ENCODE measurements around the gene KRT2. TPM values are rescaled to one million over a fixed set of nuclear protein-coding genes. Genes with fewer than 3 reads are reported as not detected.

Gene KRT2
- total RNA-seq, 1 experiment from 2014 or later: not detected

GRCh38 chr12:52687497-52688385 is 35.7 kb upstream of the KRT2 start:
- no peak for DNase-seq (ENCODE audit: low read depth, low spot score)
- in situ Hi-C loops (cut with HindIII; ENCODE audit: low pct_unique_long_range_greater_than_20kb, low sequenced_read_pairs): no loop called here

DNA sequence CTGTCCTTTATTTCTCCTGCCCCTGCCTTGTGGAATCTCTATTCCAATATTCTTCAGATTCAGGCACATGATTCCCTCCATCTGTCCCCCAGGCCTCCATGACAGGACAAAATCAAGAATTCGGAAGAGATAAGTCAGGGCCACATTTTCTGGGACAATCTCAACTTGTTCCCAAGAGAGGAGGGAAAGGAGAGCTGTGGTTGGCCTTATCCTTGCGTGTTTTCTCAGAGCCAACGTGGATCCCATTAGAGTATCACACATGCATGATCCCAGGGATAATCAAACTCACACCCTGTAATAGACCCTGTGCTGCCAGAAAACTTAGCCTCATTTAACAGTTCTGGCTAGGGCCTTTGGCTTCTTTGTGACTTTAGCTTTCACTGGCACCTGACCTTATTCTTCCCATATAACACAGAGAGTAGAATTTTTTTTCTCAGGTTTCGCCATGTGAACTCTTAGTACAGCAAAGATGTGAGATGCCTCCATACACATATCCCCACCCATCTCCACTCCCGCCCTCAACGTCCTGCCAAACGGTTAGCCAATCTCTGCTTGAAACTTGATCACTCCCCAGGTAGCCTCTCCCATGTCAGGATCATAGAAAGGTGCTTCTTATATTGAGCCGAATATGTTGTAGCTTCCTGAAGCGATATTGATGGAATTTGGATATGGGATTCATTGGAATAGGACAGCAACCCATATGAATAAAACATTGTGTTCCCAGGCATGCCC is 34.9 kb upstream of the KRT2 start:
- in situ Hi-C loops (cut with HindIII; ENCODE audit: low pct_unique_long_range_greater_than_20kb, low sequenced_read_pairs): no loop called here
- no peak for DNase-seq (ENCODE audit: low read depth, low spot score)

GRCh38 chr12:52686063-52686462 is 34.1 kb upstream of the KRT2 start:
- DNase-seq (ENCODE audit: low read depth, low spot score): no peak
- in situ Hi-C loops (cut with HindIII; ENCODE audit: low pct_unique_long_range_greater_than_20kb, low sequenced_read_pairs): no loop called here

DNA sequence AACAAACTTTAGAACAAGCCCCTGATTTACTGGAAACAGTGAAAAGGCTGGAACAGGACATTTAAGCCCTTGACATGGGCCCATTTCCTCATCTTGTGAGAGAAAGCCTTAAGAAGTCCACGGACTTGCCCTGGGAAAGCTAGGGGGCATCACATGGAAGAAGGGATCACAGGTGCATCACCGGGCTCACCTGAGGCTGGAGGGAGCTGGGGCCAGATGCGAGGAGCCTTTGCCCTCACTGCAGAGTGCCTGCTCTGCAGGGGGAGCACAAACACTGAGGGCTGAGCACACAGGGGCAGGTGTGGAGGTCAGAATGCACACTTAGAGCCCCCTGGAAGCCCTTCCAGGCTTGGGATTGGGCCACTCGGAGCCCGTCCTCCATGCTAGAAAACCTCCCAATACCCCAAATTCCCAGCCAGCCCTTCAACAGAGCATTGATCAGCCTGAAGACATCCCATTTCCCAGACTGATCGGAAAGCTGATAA is 33.4 kb upstream of the KRT2 start:
- in situ Hi-C loops (cut with HindIII; ENCODE audit: low pct_unique_long_range_greater_than_20kb, low sequenced_read_pairs): no loop called here
- no peak for DNase-seq (ENCODE audit: low read depth, low spot score)

DNA sequence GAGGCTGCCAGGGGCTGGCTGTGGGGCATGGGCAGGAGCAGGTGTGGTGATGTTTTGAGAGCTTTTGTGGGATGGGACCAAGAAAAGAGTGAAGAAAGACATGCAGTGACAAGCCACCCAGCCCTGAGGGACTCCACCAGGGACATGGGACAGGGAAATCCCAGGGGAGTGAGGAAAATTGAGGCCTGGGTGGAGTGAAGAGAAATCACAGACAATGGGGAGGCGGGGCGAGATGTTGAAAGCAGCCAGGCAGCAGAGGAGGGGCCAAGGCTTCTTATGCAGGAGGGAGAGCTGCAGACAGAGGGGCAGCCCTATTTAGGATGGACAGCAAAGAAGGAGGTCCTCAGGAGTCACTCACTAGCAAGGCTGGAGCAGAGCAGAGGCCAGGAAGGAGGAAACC is 32.4 kb upstream of the KRT2 start:
- in situ Hi-C loops (cut with HindIII; ENCODE audit: low pct_unique_long_range_greater_than_20kb, low sequenced_read_pairs): no loop called here
- DNase-seq (ENCODE audit: low read depth, low spot score): no peak

DNA sequence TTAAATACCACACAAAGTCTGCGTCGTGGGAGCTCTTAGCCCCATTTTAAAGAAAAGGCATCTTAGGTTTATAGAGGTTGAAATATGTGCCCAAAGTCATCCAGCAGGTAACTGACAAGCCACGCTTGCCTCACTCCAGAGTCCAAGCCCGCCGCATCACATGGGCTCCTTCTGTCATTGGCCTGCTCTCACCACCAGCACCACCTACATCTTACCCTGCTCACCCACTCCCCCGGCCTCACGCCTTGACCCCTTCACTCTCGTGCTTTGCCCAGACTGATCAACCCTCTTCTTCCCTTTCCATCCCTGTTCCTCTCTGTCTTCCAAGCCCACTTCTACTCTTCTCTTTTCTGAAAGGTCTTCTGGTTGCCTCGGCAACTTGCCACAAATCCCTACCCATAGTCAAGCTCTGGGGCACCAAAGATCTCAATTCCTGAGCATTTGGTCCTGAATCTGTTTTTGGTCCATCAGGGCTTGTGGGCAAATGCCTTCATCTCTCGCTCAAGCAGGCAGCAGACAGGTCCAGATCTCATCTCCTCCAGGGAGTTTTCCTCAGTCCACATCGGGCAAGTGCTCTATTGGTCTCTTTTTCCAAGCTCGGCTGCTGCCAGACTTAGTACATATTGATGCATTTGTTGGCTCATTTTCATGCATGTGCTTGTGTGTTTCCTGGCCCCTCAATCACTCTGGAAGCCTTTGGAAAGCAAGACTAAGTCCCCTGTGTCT is 31.7 kb upstream of the KRT2 start:
- DNase-seq (ENCODE audit: low read depth, low spot score): no peak
- in situ Hi-C loops (cut with HindIII; ENCODE audit: low pct_unique_long_range_greater_than_20kb, low sequenced_read_pairs): no loop called here

- in situ Hi-C loops (cut with HindIII; ENCODE audit: low pct_unique_long_range_greater_than_20kb, low sequenced_read_pairs): no loop called here
- DNase-seq (ENCODE audit: low read depth, low spot score): no peak
These were observed 31.0 kb upstream of the KRT2 start for GRCh38 chr12:52682938-52683574.

GRCh38 chr12:52682381-52682660 is 30.3 kb upstream of the KRT2 start:
- in situ Hi-C loops (cut with HindIII; ENCODE audit: low pct_unique_long_range_greater_than_20kb, low sequenced_read_pairs): no loop called here
- DNase-seq (ENCODE audit: low read depth, low spot score): no peak

DNA sequence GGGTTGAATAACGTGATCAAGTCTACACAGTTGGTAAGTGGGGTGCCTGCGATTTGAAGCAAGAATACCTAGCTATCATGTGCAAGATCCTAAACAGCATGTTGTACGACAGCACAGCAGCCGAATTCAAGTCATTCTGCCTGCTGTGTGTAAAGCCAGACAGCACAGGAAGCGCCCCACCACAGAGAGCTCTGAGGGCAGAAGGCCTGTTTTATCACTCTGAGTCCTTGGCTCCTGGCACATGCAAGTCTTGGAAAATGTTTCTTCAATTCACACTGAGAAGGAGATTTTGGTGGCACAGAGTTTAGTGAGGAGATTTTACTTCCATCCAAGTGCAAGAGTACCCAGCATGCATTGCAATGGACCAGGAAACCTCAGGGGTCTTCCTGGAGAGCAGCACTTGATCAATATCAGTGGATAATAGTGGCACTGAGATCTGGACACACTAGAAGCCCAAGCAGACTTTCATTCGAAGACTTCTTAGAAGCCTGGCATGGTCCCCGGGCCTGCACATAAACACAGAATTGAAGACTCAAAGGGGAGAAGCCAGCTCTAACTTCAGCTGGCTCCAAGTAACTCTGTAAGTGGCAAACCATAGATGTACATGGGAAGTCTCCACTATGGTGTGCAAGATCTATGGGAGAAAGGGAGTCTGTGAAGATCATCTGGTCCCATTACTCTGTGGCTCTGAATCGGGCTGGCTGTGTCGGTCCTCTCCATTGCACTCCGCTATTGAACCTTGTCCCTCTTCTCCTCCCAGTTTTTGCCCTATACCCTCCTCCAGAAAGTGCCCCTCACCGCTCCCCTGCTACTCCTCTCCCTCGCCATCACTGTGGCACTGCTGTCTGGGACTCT is 29.7 kb upstream of the KRT2 start:
- no peak for DNase-seq (ENCODE audit: low read depth, low spot score)
- in situ Hi-C loops (cut with HindIII; ENCODE audit: low pct_unique_long_range_greater_than_20kb, low sequenced_read_pairs): no loop called here

- in situ Hi-C loops (cut with HindIII; ENCODE audit: low pct_unique_long_range_greater_than_20kb, low sequenced_read_pairs): no loop called here
- DNase-seq (ENCODE audit: low read depth, low spot score): no peak
These were observed 28.4 kb upstream of the KRT2 start, which contains the start of gene KRT1 for GRCh38 chr12:52680363-52680762. KRT1 (minus strand) TSS chr12:52680407; CDS start chr12:52680348, 59 bp downstream.

GRCh38 chr12:52679875-52680274 is 27.9 kb upstream of the KRT2 start:
- DNase-seq (ENCODE audit: low read depth, low spot score): no peak
- in situ Hi-C loops (cut with HindIII; ENCODE audit: low pct_unique_long_range_greater_than_20kb, low sequenced_read_pairs): no loop called here

DNA sequence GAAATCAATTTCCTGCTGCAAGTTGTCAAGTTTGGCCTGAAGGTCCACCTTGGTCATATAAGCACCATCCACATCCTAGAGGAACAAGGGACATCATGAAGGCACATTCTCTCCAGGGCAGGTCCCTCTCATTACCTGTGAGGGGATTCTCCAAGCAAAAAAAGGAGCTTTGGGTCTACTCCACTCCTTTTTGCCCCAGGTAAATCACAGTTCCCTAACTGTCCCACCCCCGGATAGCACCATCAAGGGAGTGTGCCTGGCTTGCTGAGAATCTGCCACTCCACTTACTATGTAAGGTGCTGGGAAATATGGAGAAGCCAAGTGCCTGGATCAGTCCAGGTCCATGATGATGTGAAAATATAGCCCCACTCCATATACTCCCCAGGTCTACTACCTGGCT is 25.7 kb upstream of the KRT2 start:
- DNase-seq (ENCODE audit: low read depth, low spot score): no peak
- in situ Hi-C loops (cut with HindIII; ENCODE audit: low pct_unique_long_range_greater_than_20kb, low sequenced_read_pairs): no loop called here

- in situ Hi-C loops (cut with HindIII; ENCODE audit: low pct_unique_long_range_greater_than_20kb, low sequenced_read_pairs): no loop called here
- no peak for DNase-seq (ENCODE audit: low read depth, low spot score)
These were observed 25.1 kb upstream of the KRT2 start for GRCh38 chr12:52677126-52677525.

- no peak for DNase-seq (ENCODE audit: low read depth, low spot score)
These were observed 24.2 kb upstream of the KRT2 start for GRCh38 chr12:52676163-52676562.

GRCh38 chr12:52675301-52675701 is 23.3 kb upstream of the KRT2 start:
- no peak for DNase-seq (ENCODE audit: low read depth, low spot score)
- in situ Hi-C loops (cut with HindIII; ENCODE audit: low pct_unique_long_range_greater_than_20kb, low sequenced_read_pairs): no loop called here

More at GRCh38 chr12:52676163-52676562, 24.2 kb upstream of the KRT2 start:
- in situ Hi-C loops (cut with HindIII; ENCODE audit: low pct_unique_long_range_greater_than_20kb, low sequenced_read_pairs): no loop called here

DNA sequence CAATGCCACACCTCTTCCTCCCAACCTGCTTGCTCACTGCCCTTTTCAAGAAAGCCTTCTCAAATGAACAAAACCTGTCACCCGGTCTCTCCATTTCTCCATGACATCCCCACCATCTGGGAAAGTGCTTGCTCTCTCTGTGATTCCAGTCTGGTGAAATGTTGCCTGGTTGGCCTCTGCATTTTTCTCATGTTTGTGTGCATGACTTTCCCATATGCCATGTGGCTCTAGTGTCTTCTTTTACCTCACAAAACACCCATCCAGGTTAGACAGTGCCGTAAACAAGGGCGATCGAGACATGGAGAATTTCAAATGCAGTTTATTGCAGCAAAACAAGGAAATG is 22.4 kb upstream of the KRT2 start:
- in situ Hi-C loops (cut with HindIII; ENCODE audit: low pct_unique_long_range_greater_than_20kb, low sequenced_read_pairs): no loop called here
- no peak for DNase-seq (ENCODE audit: low read depth, low spot score)
